ENCODE measurements around the gene LTC4S.
"Not testable (repeated sequence)": the region's sequence is repeated elsewhere in the genome, so short reads cannot be mapped to it uniquely, and the experiment has no call there.

LTC4S gene

GRCh38 chr5:179827680-179828079 lies 33.9 kb downstream of the LTC4S start:
- peak; percentile 57 for DNase-seq

- DNase-seq = no peak
These were observed 35.1 kb downstream of the LTC4S start for GRCh38 chr5:179828756-179829421.

- DNase-seq = no peak
These were observed 36.1 kb downstream of the LTC4S start for GRCh38 chr5:179829732-179830435.

- DNase-seq = no peak
These were observed 37.2 kb downstream of the LTC4S start for GRCh38 chr5:179830818-179831468.

GRCh38 chr5:179832039-179832745 lies 38.4 kb downstream of the LTC4S start:
- no peak for DNase-seq

- no peak for DNase-seq
These were observed 39.4 kb downstream of the LTC4S start for GRCh38 chr5:179833056-179833708.

- no peak for DNase-seq
These were observed 39.9 kb downstream of the LTC4S start for GRCh38 chr5:179833709-179834070.

- DNase-seq = no peak
These were observed 40.3 kb downstream of the LTC4S start for GRCh38 chr5:179834120-179834519.

GRCh38 chr5:179834871-179835270 lies 41.1 kb downstream of the LTC4S start:
- not testable (repeated sequence) for DNase-seq

- DNase-seq = peak; percentile 60
These were observed 42.6 kb downstream of the LTC4S start for GRCh38 chr5:179836225-179837019.

GRCh38 chr5:179837076-179838011 lies 43.6 kb downstream of the LTC4S start:
- no peak for DNase-seq

- DNase-seq = no peak
These were observed 45.8 kb downstream of the LTC4S start for GRCh38 chr5:179839328-179840256.

GRCh38 chr5:179840321-179840720 lies 46.5 kb downstream of the LTC4S start:
- DNase-seq = no peak

- no peak for DNase-seq
These were observed 47.0 kb downstream of the LTC4S start for GRCh38 chr5:179840766-179841165.

GRCh38 chr5:179841621-179842020 lies 47.8 kb downstream of the LTC4S start:
- no peak for DNase-seq

All from CD4-positive, alpha-beta T cell treated with Interferon gamma for 1 hour (primary cell).